Measurements from ENCODE around the gene FN3KRP.

Gene FN3KRP

GRCh38 chr17:82687871-82688270 lies 28.6 kb upstream of the FN3KRP start:
- no peak for DNase-seq

GRCh38 chr17:82689077-82689476 lies 27.4 kb upstream of the FN3KRP start:
- DNase-seq = no peak

GRCh38 chr17:82690786-82691489 lies 25.6 kb upstream of the FN3KRP start:
- DNase-seq = no peak

GRCh38 chr17:82691714-82692113 lies 24.8 kb upstream of the FN3KRP start:
- no peak for DNase-seq

- DNase-seq = no peak
Measured at GRCh38 chr17:82692268-82692667, 24.2 kb upstream of the FN3KRP start.

GRCh38 chr17:82693168-82693867 lies 23.2 kb upstream of the FN3KRP start:
- DNase-seq = no peak

- no peak for DNase-seq
Measured at GRCh38 chr17:82694647-82695046, 21.9 kb upstream of the FN3KRP start.

- no peak for DNase-seq
Measured at GRCh38 chr17:82696259-82696658, 20.2 kb upstream of the FN3KRP start.

- peak; percentile 9 for DNase-seq
Measured at GRCh38 chr17:82696916-82697807, 19.3 kb upstream of the FN3KRP start.

GRCh38 chr17:82697808-82698064 lies 18.8 kb upstream of the FN3KRP start:
- no peak for DNase-seq

- DNase-seq = peak; percentile 99
Measured at GRCh38 chr17:82698065-82698973, 18.2 kb upstream of the FN3KRP start, which contains the start of gene RAB40B. Gene RAB40B, minus strand, starts transcription at chr17:82698698. Its CDS starts 102 bp downstream, at chr17:82698596.

- DNase-seq = no peak
Measured at GRCh38 chr17:82698974-82699442, 17.5 kb upstream of the FN3KRP start.

- DNase-seq = no peak
Measured at GRCh38 chr17:82699551-82699950, 17.0 kb upstream of the FN3KRP start.

GRCh38 chr17:82702231-82702927 lies 14.1 kb upstream of the FN3KRP start:
- no peak for DNase-seq

GRCh38 chr17:82703036-82703745 lies 13.3 kb upstream of the FN3KRP start:
- no peak for DNase-seq

- no peak for DNase-seq
Measured at GRCh38 chr17:82703935-82704865, 12.3 kb upstream of the FN3KRP start.

GRCh38 chr17:82704886-82705285 lies 11.6 kb upstream of the FN3KRP start:
- no peak for DNase-seq

- DNase-seq = no peak
Measured at GRCh38 chr17:82705756-82706155, 10.8 kb upstream of the FN3KRP start.

GRCh38 chr17:82709024-82709675 lies 7.4 kb upstream of the FN3KRP start:
- DNase-seq = no peak
